Keratinocyte (primary cell): Measurements from ENCODE around the gene C3orf20. TPM values are rescaled to one million over a fixed set of nuclear protein-coding genes. Genes with fewer than 3 reads are reported as not detected.

Experiments
- DNase-seq: peaks from one replicate; pipeline ENCODE4 v3.0.0-alpha.2; 2011; ENCODE audit warnings: low read depth, missing footprints, low spot score
- FAIRE-seq: peaks from 2 replicates; lab custom pipeline; 2011; peaks lifted over from hg19 to GRCh38; lab: Jason Lieb, UNC
- H2AFZ ChIP-seq: 2 replicates; pipeline ENCODE4 v1.6.0; 2012; ENCODE audit warnings: low read length, control low read depth, inconsistent platforms; ENCODE audit not compliant: control insufficient read depth
- H3K27ac ChIP-seq: 2 replicates; pipeline ENCODE4 v1.5.1; 2011; ENCODE audit warnings: low read length; ENCODE audit not compliant: control insufficient read depth, insufficient read depth
- H3K27me3 ChIP-seq: 3 replicates; pipeline ENCODE4 v1.6.0; 2011; ENCODE audit warnings: low read length; ENCODE audit not compliant: control insufficient read depth, insufficient read depth; ENCODE audit errors: extremely low read depth
- H3K36me3 ChIP-seq, 2 experiments: 2 replicates in 1 of 2; 3 replicates in 1 of 2; pipeline ENCODE4 v1.5.1; 2011; ENCODE audit warnings: low read length in 2 of 2, mild to moderate bottlenecking in 1 of 2; ENCODE audit not compliant: control insufficient read depth in 2 of 2, insufficient read depth in 2 of 2; ENCODE audit errors: extremely low read depth in 1 of 2
- H3K4me1 ChIP-seq: 3 replicates; pipeline ENCODE4 v1.5.1; 2011; ENCODE audit warnings: low read length; ENCODE audit not compliant: control insufficient read depth, insufficient read depth; ENCODE audit errors: extremely low read depth
- H3K4me2 ChIP-seq: 3 replicates; pipeline ENCODE4 v1.6.0; 2011; ENCODE audit warnings: low read depth, low read length; ENCODE audit not compliant: control insufficient read depth, insufficient read depth; ENCODE audit errors: extremely low read depth
- H3K4me3 ChIP-seq, 3 experiments: fragments of 200-600 bp in 1 of 3; sonication (generic) in 1 of 3; 2 replicates in 2 of 3; 3 replicates in 1 of 3; pipeline ENCODE4 v1.5.1; 2011 to 2016; ENCODE audit warnings: low read length in 3 of 3, mild to moderate bottlenecking in 3 of 3, control low read depth in 2 of 3, inconsistent platforms in 1 of 3, low read depth in 1 of 3, mixed read lengths in 1 of 3, mixed run types in 1 of 3, moderate library complexity in 1 of 3; ENCODE audit not compliant: control insufficient read depth in 2 of 3, insufficient read depth in 2 of 3; ENCODE audit errors: extremely low read depth in 1 of 3
- H3K79me2 ChIP-seq: 2 replicates; pipeline ENCODE4 v1.6.0; 2012; ENCODE audit warnings: low read length; ENCODE audit not compliant: control insufficient read depth, insufficient read depth
- H3K9ac ChIP-seq: 3 replicates; pipeline ENCODE4 v1.6.0; 2011; ENCODE audit warnings: low read length; ENCODE audit not compliant: control insufficient read depth, insufficient read depth; ENCODE audit errors: extremely low read depth
- H3K9me1 ChIP-seq: 3 replicates; pipeline ENCODE4 v1.6.0; 2011; ENCODE audit warnings: low read length; ENCODE audit not compliant: control insufficient read depth, insufficient read depth; ENCODE audit errors: extremely low read depth
- H3K9me3 ChIP-seq: 2 replicates; pipeline ENCODE4 v1.5.1; 2012; ENCODE audit warnings: low read depth, low read length; ENCODE audit not compliant: control insufficient read depth
- H4K20me1 ChIP-seq: 3 replicates; pipeline ENCODE4 v1.6.0; 2011; ENCODE audit warnings: low read length; ENCODE audit not compliant: control insufficient read depth, insufficient read depth; ENCODE audit errors: extremely low read depth
- EZH2 ChIP-seq: IDR thresholded peaks from one replicate; pipeline ENCODE4 v1.6.1; 2012; ENCODE audit warnings: inconsistent platforms, mild to moderate bottlenecking, low read length, moderate library complexity
- dilution Hi-C: fragments of 300-500 bp; cut with MboI; formaldehyde crosslinking; loops from one replicate; pipeline ENCODE4 v1.7.0; 2020; ENCODE audit warnings: low sequenced_read_pairs; ENCODE audit not compliant: extremely low pct_ligation_motif_present
- polyA plus RNA-seq, 5 experiments: library from polyadenylated mRNA; depleted of rRNA in 3 of 5; stranded (reverse) in 3 of 5; stranded (forward) in 1 of 5; unstranded in 1 of 5; fragments of >200 nt; gene quantifications; 1 replicate in 1 of 5; 2 replicates in 3 of 5; 3 replicates in 1 of 5; pipeline versions ENCODE4 v1.2.1 to v1.2.3, GENCODE V29; 2011 to 2012; ENCODE audit warnings: missing spikeins in 2 of 5, low read depth in 1 of 5, low replicate concordance in 1 of 5
- TF ChIP-seq, protein P1 (sequence below), 3 experiments: IDR thresholded peaks in 1 of 3; conservative IDR thresholded peaks in 1 of 3; optimal IDR thresholded peaks in 1 of 3; 2 replicates in 2 of 3; 3 replicates in 1 of 3; pipeline versions ENCODE3 to v1.5.1; 2011; ENCODE audit warnings: low read length in 3 of 3, mild to moderate bottlenecking in 3 of 3, moderate library complexity in 2 of 3, control low read depth in 1 of 3, inconsistent platforms in 1 of 3; ENCODE audit not compliant: insufficient read depth in 2 of 3; ENCODE audit errors: extremely low read depth in 1 of 3

Gene C3orf20
- polyA plus RNA-seq, 1 donor (not counting 4 experiments of a cell fraction or from before 2014, with no cell fraction given) = not detected

DNA sequence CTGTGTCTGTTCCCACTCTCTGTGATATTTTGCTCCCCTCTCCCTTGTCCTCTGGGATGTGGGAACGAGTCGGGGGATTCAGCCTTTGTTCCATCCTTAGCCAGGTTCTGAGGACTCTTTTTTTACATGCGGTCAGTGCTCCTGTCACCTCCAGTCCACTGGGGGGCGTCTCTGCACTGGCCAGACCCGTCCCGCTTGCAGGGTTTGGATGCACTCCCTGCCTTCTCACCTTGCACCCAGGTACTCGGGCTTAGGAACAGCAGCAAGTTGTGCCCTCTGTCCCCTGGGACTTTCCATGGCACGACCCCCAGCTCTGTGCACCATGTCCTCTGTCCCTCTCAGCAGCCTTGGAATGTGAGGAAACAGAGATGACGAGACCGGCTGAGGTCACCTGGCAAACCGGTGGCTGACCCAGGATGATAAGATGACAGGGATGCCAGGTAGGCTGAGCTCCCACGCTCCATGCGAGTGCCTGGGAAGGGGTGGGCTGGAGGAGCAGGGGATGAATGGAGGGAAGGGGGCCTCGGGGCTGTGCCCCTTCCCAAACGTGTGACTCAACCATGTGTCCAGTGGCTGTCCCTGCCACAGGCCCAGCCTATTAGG lies 116.5 kb downstream of the C3orf20 start:
- no peaks in the 10 kb centered on the region for H3K4me1 ChIP-seq
- no peaks in the 10 kb centered on the region for H4K20me1 ChIP-seq
- no peak overlapping the region for H3K9ac ChIP-seq
- H2AFZ ChIP-seq = no peak overlapping the region
- H3K9me3 ChIP-seq = no peaks in the 10 kb centered on the region
- no peak for TF ChIP-seq EZH2
- TF ChIP-seq, protein P1, sequence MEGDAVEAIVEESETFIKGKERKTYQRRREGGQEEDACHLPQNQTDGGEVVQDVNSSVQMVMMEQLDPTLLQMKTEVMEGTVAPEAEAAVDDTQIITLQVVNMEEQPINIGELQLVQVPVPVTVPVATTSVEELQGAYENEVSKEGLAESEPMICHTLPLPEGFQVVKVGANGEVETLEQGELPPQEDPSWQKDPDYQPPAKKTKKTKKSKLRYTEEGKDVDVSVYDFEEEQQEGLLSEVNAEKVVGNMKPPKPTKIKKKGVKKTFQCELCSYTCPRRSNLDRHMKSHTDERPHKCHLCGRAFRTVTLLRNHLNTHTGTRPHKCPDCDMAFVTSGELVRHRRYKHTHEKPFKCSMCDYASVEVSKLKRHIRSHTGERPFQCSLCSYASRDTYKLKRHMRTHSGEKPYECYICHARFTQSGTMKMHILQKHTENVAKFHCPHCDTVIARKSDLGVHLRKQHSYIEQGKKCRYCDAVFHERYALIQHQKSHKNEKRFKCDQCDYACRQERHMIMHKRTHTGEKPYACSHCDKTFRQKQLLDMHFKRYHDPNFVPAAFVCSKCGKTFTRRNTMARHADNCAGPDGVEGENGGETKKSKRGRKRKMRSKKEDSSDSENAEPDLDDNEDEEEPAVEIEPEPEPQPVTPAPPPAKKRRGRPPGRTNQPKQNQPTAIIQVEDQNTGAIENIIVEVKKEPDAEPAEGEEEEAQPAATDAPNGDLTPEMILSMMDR (optimal IDR thresholded peaks at IDR 0.05 in 1 of 3, IDR thresholded peaks at IDR 0.05 in 1 of 3, conservative IDR thresholded peaks at IDR 0.05 in 1 of 3; ENCODE audit: extremely low read depth in 1 of 3, insufficient read depth in 2 of 3, low read length in 3 of 3) = peak; percentile 76 to 90 (median 86)
- no peaks in the 10 kb centered on the region for H3K36me3 ChIP-seq
- no peak overlapping the region for H3K4me3 ChIP-seq
- no peaks in the 10 kb centered on the region for H3K79me2 ChIP-seq
- peaks cover 10% of the 10 kb centered on the region for H3K27me3 ChIP-seq
- no peaks in the 10 kb centered on the region for H3K9me1 ChIP-seq
- no peak overlapping the region for H3K4me2 ChIP-seq
- dilution Hi-C loops = no loop called here
- peak; percentile 4 for DNase-seq
- no peak overlapping the region for H3K27ac ChIP-seq
- FAIRE-seq = peak; percentile 49

GRCh38 chr3:14792691-14793121 lies 117.8 kb downstream of the C3orf20 start:
- H3K27me3 ChIP-seq = peaks cover 16% of the 10 kb centered on the region
- no peaks in the 10 kb centered on the region for H4K20me1 ChIP-seq
- no peak overlapping the region for H3K27ac ChIP-seq
- H3K9me3 ChIP-seq = no peaks in the 10 kb centered on the region
- H3K9me1 ChIP-seq = no peaks in the 10 kb centered on the region
- H3K79me2 ChIP-seq = no peaks in the 10 kb centered on the region
- no peak overlapping the region for H3K4me3 ChIP-seq
- no peak overlapping the region for H2AFZ ChIP-seq
- FAIRE-seq (no peak), DNase-seq (no peak)
- no peak overlapping the region for H3K4me2 ChIP-seq
- TF ChIP-seq, protein P1 (optimal IDR thresholded peaks at IDR 0.05 in 1 of 3, IDR thresholded peaks at IDR 0.05 in 1 of 3, conservative IDR thresholded peaks at IDR 0.05 in 1 of 3; ENCODE audit: extremely low read depth in 1 of 3, insufficient read depth in 2 of 3, low read length in 3 of 3) = no peak
- no peak for TF ChIP-seq EZH2
- dilution Hi-C loops = no loop called here
- H3K9ac ChIP-seq = no peak overlapping the region
- no peaks in the 10 kb centered on the region for H3K36me3 ChIP-seq
- H3K4me1 ChIP-seq = no peaks in the 10 kb centered on the region
